Measurements from ENCODE around the gene NODAL.

Gene NODAL

GRCh38 chr10:70462349-70462984, 21.0 kb upstream of the NODAL start:
- peak in 10 of 14 donors; percentile 48 to 96 (median 74) for DNase-seq

GRCh38 chr10:70461397-70462348, 20.2 kb upstream of the NODAL start:
- DNase-seq = peak in 7 of 14 donors; percentile 11 to 50 (median 19)

GRCh38 chr10:70459774-70460490, 18.5 kb upstream of the NODAL start:
- DNase-seq = no peak

GRCh38 chr10:70459061-70459773, 17.7 kb upstream of the NODAL start:
- DNase-seq = no peak

GRCh38 chr10:70458329-70459060, 17.0 kb upstream of the NODAL start:
- DNase-seq = peak in 10 of 14 donors; percentile 15 to 76 (median 30)

GRCh38 chr10:70457759-70458305, 16.4 kb upstream of the NODAL start:
- no peak for DNase-seq

GRCh38 chr10:70456164-70456563, 14.7 kb upstream of the NODAL start:
- no peak for DNase-seq

- no peak for DNase-seq
Observed at GRCh38 chr10:70455213-70455630, 13.7 kb upstream of the NODAL start.

- DNase-seq = no peak
Observed at GRCh38 chr10:70448236-70448635, 6.8 kb upstream of the NODAL start.

- no peak for DNase-seq
Observed at GRCh38 chr10:70445718-70446657, 4.5 kb upstream of the NODAL start.

GRCh38 chr10:70444744-70445143, 3.3 kb upstream of the NODAL start:
- no peak for DNase-seq

- DNase-seq = no peak
Observed at GRCh38 chr10:70442332-70442988, 979 bp upstream of the NODAL start.

GRCh38 chr10:70441895-70442309, 421 bp upstream of the NODAL start:
- no peak for DNase-seq

- DNase-seq = no peak
Observed at GRCh38 chr10:70440296-70441160, 953 bp downstream of the NODAL start.

- DNase-seq = no peak
Observed at GRCh38 chr10:70437721-70438120, 3.8 kb downstream of the NODAL start.

GRCh38 chr10:70435241-70436085, 6.0 kb downstream of the NODAL start:
- no peak for DNase-seq

- no peak for DNase-seq
Observed at GRCh38 chr10:70433581-70434280, 7.8 kb downstream of the NODAL start.
